ENCODE measurements around the gene S100A14. TPM values are rescaled to one million over a fixed set of nuclear protein-coding genes. Genes with fewer than 3 reads are reported as not detected.
"Not testable (repeated sequence)": the region's sequence is repeated elsewhere in the genome, so short reads cannot be mapped to it uniquely, and the experiment has no call there.

Gene S100A14
- total RNA-seq, 4 donors from 2014 or later = 112 to 175 (median 132) TPM

DNA sequence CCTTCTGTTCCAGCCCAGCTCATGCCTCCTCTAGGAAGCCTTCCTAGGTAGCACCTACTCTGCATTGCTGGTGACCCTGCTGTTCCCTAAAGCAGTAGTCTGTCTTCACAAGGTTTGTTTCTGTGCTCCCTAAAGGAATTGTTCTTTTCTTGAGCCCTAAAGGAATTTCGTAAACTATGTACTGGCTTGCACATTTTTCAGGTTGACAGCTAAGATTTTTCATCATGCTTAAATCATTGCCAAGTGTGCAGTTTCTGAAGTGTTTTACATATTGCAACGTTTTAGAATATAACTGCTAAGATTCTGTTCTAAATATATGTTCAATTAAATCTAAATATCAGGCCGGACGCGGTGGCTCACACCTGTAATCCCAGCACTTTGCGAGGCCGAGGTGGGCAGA lies 16.3 kb downstream of the S100A14 start:
- no peak overlapping the region for H3K4me3 ChIP-seq (replicated peaks in 1 of 3)
- H3K27ac ChIP-seq = no peak overlapping the region
- H3K9me3 ChIP-seq = no peaks in the 10 kb centered on the region
- WGBS, 2 donors = 91 to 94% methylated on average over 7 of the region's 7 CpGs
- H3K27me3 ChIP-seq = no peaks in the 10 kb centered on the region
- intact Hi-C loops (cut with DNase I) = no loop called here
- H3K4me1 ChIP-seq = no peaks in the 10 kb centered on the region
- no peaks in the 10 kb centered on the region for H3K36me3 ChIP-seq
- TF ChIP-seq, protein P1, sequence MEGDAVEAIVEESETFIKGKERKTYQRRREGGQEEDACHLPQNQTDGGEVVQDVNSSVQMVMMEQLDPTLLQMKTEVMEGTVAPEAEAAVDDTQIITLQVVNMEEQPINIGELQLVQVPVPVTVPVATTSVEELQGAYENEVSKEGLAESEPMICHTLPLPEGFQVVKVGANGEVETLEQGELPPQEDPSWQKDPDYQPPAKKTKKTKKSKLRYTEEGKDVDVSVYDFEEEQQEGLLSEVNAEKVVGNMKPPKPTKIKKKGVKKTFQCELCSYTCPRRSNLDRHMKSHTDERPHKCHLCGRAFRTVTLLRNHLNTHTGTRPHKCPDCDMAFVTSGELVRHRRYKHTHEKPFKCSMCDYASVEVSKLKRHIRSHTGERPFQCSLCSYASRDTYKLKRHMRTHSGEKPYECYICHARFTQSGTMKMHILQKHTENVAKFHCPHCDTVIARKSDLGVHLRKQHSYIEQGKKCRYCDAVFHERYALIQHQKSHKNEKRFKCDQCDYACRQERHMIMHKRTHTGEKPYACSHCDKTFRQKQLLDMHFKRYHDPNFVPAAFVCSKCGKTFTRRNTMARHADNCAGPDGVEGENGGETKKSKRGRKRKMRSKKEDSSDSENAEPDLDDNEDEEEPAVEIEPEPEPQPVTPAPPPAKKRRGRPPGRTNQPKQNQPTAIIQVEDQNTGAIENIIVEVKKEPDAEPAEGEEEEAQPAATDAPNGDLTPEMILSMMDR (IDR thresholded peaks at IDR 0.05) = no peak
- TF ChIP-seq POLR2A (IDR thresholded peaks at IDR 0.05) = no peak
- no peak for DNase-seq

DNA sequence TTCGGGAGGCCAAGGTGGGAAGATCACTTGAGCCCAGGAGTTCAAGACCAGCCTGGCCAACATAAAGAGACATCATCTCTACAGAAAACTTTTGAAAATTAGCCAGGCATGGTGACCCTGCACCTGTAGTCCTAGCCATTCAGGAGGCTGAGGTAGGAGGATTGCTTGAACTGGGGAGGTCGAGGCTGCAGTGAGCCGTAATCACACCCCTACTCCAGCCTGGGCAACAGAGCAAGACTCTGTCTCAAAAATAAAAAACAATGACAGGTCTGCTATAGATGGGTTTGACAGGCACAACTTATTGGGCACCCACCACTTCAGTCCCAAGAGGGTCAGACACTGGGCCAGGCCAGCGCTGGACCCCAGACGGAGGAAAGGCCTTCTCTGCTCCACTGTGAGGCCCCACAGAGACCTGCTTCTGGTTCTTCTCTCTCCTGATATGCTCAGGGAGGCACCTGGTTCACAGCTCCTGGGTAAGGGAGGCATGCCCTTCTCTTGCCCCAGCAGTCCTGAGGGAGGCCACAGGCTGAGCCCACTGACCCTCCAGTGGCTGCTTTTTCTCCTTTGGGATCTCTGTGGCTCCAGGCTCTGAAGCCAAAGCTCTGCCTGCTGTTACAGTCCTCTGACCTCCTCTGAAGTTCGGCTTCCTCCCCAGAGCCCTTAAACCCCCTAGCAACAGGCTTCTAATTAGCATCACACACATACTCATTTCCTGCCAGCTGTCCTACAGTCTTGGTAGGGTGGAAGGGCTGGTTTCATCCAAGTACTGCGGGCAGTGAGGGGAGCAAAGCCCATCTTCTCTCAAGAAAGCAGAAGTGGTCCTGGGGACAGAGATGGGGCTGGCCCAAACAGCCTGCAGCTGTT lies 17.6 kb downstream of the S100A14 start:
- WGBS, 2 donors = 68 to 86% methylated on average over 7 of the region's 7 CpGs
- TF ChIP-seq, protein P1 (IDR thresholded peaks at IDR 0.05) = no peak
- TF ChIP-seq POLR2A (IDR thresholded peaks at IDR 0.05) = no peak
- no peak overlapping the region for H3K27ac ChIP-seq
- no peaks in the 10 kb centered on the region for H3K9me3 ChIP-seq
- H3K27me3 ChIP-seq = no peaks in the 10 kb centered on the region
- no peaks in the 10 kb centered on the region for H3K4me1 ChIP-seq
- no peak for DNase-seq
- H3K36me3 ChIP-seq = no peaks in the 10 kb centered on the region
- intact Hi-C loops (cut with DNase I) = no loop called here
- no peak overlapping the region for H3K4me3 ChIP-seq (replicated peaks in 1 of 3)

DNA sequence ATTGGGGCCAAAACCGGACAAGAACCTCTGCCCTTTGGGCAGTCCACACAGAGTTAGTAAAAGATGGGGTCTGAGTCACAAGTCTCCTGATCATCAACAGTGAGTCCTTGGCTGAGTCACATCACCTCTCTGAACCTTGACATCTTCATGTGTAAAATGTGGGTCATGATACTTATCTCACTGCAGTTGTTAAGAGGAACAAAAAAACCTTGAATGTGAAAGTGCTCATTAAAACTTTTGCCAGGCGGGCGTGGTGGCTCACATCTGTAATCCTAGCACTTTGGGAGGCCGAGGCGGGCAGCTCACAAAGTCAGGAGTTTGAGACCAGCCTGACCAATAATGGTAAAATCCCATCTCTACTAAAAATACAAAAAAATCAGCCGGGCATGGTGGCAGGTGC lies 18.9 kb downstream of the S100A14 start:
- H3K9me3 ChIP-seq = no peaks in the 10 kb centered on the region
- H3K27ac ChIP-seq = no peak overlapping the region
- intact Hi-C loops (cut with DNase I) = no loop called here
- no peak for TF ChIP-seq POLR2A (IDR thresholded peaks at IDR 0.05)
- TF ChIP-seq, protein P1 (IDR thresholded peaks at IDR 0.05) = no peak
- H3K27me3 ChIP-seq = no peaks in the 10 kb centered on the region
- H3K4me3 ChIP-seq (replicated peaks in 1 of 3) = no peak overlapping the region
- H3K36me3 ChIP-seq = no peaks in the 10 kb centered on the region
- DNase-seq = no peak
- H3K4me1 ChIP-seq = peaks cover 0 to 6% of the 10 kb centered on the region in 2 donors
- WGBS, 2 donors = 93 to 94% methylated on average over 6 of the region's 6 CpGs

DNA sequence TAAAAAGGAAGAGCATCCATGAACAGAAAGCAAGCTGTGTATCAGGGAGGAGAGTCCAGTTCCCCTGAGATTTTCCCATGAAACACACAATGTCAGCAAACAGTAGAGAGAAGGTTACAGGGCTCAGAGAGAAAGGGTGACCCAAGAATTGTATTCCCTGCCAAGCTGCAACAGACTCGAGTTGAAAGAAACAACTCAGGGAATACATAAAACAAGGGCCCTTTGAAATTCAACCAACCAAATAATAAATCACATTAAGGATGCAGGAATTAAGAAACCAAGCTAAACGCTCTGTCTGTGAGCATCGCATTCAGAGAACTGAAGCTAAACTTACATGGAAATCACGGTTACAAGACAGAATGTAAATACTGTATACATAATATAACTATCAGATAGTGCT lies 23.4 kb downstream of the S100A14 start:
- 29 to 37% methylated on average over 4 of the region's 4 CpGs for WGBS, 2 donors
- no peak overlapping the region for H3K27ac ChIP-seq
- H3K36me3 ChIP-seq = no peaks in the 10 kb centered on the region
- intact Hi-C loops (cut with DNase I) = no loop called here
- no peak for DNase-seq
- no peaks in the 10 kb centered on the region for H3K9me3 ChIP-seq
- TF ChIP-seq, protein P1 (IDR thresholded peaks at IDR 0.05) = no peak
- no peak for TF ChIP-seq POLR2A (IDR thresholded peaks at IDR 0.05)
- H3K4me3 ChIP-seq (replicated peaks in 1 of 3) = no peak overlapping the region
- no peaks in the 10 kb centered on the region for H3K27me3 ChIP-seq
- peaks cover 4 to 7% of the 10 kb centered on the region in 2 donors for H3K4me1 ChIP-seq

GRCh38 chr1:153588482-153588881 lies 27.6 kb downstream of the S100A14 start:
- no peak overlapping the region for H3K4me3 ChIP-seq (replicated peaks in 1 of 3)
- H3K27me3 ChIP-seq = no peaks in the 10 kb centered on the region
- no peak for DNase-seq
- H3K27ac ChIP-seq = no peak overlapping the region
- H3K9me3 ChIP-seq = no peaks in the 10 kb centered on the region
- 87 to 94% methylated on average over 2 of the region's 2 CpGs for WGBS, 2 donors
- H3K4me1 ChIP-seq = peaks cover 12 to 14% of the 10 kb centered on the region in 2 donors
- no peak for TF ChIP-seq POLR2A (IDR thresholded peaks at IDR 0.05)
- TF ChIP-seq, protein P1 (IDR thresholded peaks at IDR 0.05) = no peak
- H3K36me3 ChIP-seq = no peaks in the 10 kb centered on the region
- intact Hi-C loops (cut with DNase I) = no loop called here

DNA sequence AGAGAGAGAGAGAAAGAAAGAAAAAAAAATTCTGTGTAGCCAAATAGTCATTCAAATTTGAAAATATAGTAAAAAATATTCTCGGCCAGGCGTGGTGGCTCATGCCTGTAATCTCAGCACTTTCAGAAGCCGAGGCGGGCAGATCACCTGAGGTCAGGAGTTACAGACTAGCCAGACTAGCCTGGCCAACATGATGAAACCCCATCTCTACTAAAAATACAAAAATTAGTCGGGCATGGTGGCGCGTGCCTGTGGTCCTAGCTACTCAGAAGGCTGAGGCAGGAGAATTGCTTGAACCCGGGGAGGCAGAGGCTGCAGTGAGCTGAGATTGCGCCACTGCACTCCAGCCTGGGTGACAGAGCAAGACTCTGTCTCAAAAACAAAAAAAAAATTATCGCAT lies 28.1 kb downstream of the S100A14 start:
- intact Hi-C loops (cut with DNase I); H3K4me3 ChIP-seq (replicated peaks in 1 of 3); H3K36me3 ChIP-seq; H3K27me3 ChIP-seq; H3K9me3 ChIP-seq: not testable (repeated sequence)
- WGBS, 2 donors = 46 to 56% methylated on average over 10 of the region's 10 CpGs
- peak overlapping the region in 1 of 3 donors; percentile 52 for H3K27ac ChIP-seq
- H3K4me1 ChIP-seq = peaks cover 12 to 14% of the 10 kb centered on the region in 2 donors
- peak; percentile 64 to 71 for DNase-seq
